Gastroesophageal sphincter (tissue), 3 donors: ENCODE results near the gene ADAM23.

Source experiments
- POLR2A ChIP-seq, 2 donors: fragments of 450-650 bp; IDR thresholded peaks; one replicate each; pipeline ENCODE4 v1.6.1; 2017; ENCODE audit warnings: antibody characterized with exemption in 2 of 2, mild to moderate bottlenecking in 2 of 2, moderate library complexity in 1 of 2
- TF ChIP-seq, protein P1 (sequence below), 4 experiments: fragments of 200-600 bp in 2 of 4; fragments of 450-650 bp in 2 of 4; sonication (generic) in 1 of 4; IDR thresholded peaks; one replicate each; pipeline ENCODE4 v1.5.1; 2017 to 2019; ENCODE audit warnings: antibody characterized with exemption in 4 of 4, mild to moderate bottlenecking in 2 of 4, moderate library complexity in 2 of 4

DNA sequence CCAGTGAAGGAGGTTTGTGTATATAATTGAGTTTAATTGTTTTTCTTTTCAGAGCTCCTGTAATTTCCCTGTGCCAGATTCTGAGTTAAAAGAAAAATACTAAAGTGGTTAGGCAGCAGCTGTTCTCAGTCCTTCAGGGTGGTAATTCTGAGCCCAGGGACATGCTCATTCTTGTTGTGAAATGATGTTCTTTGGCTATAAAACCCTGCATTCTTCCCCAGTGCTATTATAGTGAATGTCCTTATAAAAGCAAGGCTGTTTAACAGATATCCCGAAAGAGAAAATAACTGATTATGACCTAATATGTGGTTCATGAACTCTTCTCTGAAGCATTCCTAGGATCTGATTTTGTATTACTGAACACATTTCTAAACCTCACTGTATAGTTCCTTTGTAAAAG, 34.0 kb downstream of the ADAM23 start:
- TF ChIP-seq, protein P1, sequence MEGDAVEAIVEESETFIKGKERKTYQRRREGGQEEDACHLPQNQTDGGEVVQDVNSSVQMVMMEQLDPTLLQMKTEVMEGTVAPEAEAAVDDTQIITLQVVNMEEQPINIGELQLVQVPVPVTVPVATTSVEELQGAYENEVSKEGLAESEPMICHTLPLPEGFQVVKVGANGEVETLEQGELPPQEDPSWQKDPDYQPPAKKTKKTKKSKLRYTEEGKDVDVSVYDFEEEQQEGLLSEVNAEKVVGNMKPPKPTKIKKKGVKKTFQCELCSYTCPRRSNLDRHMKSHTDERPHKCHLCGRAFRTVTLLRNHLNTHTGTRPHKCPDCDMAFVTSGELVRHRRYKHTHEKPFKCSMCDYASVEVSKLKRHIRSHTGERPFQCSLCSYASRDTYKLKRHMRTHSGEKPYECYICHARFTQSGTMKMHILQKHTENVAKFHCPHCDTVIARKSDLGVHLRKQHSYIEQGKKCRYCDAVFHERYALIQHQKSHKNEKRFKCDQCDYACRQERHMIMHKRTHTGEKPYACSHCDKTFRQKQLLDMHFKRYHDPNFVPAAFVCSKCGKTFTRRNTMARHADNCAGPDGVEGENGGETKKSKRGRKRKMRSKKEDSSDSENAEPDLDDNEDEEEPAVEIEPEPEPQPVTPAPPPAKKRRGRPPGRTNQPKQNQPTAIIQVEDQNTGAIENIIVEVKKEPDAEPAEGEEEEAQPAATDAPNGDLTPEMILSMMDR (IDR thresholded peaks at IDR 0.05): no peak
- TF ChIP-seq POLR2A (IDR thresholded peaks at IDR 0.05): no peak
